AML-193 (cell line): ENCODE results near the gene SACS.

ENCODE experiments used
- DNase-seq, 2 experiments: peaks; one replicate each; lab custom pipeline; 2025; lab: John Stamatoyannopoulos, UW

Gene SACS, protein sequence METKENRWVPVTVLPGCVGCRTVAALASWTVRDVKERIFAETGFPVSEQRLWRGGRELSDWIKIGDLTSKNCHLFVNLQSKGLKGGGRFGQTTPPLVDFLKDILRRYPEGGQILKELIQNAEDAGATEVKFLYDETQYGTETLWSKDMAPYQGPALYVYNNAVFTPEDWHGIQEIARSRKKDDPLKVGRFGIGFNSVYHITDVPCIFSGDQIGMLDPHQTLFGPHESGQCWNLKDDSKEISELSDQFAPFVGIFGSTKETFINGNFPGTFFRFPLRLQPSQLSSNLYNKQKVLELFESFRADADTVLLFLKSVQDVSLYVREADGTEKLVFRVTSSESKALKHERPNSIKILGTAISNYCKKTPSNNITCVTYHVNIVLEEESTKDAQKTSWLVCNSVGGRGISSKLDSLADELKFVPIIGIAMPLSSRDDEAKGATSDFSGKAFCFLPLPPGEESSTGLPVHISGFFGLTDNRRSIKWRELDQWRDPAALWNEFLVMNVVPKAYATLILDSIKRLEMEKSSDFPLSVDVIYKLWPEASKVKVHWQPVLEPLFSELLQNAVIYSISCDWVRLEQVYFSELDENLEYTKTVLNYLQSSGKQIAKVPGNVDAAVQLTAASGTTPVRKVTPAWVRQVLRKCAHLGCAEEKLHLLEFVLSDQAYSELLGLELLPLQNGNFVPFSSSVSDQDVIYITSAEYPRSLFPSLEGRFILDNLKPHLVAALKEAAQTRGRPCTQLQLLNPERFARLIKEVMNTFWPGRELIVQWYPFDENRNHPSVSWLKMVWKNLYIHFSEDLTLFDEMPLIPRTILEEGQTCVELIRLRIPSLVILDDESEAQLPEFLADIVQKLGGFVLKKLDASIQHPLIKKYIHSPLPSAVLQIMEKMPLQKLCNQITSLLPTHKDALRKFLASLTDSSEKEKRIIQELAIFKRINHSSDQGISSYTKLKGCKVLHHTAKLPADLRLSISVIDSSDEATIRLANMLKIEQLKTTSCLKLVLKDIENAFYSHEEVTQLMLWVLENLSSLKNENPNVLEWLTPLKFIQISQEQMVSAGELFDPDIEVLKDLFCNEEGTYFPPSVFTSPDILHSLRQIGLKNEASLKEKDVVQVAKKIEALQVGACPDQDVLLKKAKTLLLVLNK (N-terminal part only)

DNA sequence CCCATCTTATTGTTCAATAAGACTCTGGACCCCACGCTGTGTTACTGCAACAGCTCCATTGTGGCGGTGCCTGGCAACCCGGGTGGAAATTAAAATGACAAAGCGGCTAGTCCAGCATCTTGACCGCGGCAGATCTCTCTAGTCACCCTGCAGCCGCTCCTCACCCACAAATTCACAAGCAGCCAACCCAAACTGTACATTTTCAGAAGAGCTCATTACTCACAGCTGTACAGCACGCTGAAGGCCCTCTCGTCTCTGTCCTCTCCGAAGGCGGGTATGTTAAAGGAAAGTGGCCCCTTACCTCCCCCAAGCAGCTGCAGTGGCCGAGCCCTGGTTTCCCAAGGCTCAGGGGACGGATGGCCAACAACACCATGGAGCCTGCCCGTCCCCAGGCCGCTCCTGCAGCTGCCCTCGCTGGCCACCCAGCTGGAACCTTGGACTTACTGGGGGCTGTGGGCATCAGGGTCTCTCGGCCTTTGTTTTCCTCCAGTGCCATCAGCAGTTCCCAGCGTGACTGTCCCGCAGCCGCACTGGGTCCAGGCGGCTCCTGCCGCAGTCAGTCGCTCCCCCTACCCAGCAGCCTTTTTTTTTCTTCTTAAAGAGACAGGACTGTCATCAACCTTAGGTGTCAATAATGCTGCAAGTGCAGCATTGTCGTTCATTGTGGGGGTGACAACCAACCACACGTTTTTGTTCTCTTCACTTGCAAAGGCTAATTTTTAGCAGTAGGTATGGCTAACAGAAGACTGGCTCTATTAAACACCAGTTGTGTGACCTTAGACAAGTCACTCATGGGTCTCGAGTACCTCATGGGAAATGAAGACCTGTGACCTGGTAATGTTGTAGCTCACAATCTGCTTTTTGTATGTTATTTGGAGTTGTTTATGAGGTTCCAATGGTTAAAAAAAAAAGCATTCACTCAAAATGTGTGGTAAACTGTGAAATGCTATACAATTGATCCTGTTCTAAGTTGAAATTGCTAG, at the start of gene SACS:
Gene SACS (minus strand): TSS at position 532 of the 983 bp plus-strand sequence. CDS start 22,463 bp downstream, outside the sequence.
- no peak for DNase-seq

DNA sequence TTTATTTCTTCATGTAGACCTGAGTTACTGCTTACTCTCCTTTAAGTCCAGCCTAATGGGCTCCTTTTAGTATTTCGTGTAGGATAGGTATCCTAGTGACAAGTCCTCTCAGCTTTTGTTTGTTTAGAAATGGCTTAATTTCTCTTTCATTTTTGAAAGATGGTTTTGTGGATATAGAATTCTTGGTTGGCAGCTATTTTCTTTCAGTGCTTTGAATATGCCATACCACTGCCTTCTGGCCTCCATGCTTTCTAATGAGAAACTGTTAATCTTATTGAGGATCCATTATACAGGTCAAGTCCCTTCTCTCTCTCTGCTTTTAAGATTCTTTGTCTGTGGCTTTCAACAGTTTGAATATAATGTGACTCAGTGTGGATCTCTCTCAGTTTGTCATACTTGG, 46.8 kb upstream of the SACS start:
- no peak for DNase-seq

DNA sequence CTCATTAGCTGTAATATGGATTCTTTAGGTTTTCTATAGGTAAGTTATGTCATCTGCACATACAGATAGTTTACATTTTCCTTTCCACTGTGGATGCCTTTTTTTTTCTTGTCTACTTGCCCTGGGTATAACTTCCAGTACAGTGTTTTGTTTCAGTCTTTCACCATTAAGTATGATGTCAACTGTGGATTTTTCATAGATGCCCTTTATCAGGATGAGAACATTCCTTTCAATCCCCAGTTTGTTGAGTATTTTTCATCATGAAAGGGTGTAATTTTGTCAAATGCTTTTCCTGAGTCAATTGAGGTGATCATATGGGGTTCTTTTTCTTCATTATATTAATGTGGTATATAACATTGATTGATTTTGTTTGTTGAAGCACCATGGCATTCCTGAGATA, 43.6 kb upstream of the SACS start:
- DNase-seq, result no peak

DNA sequence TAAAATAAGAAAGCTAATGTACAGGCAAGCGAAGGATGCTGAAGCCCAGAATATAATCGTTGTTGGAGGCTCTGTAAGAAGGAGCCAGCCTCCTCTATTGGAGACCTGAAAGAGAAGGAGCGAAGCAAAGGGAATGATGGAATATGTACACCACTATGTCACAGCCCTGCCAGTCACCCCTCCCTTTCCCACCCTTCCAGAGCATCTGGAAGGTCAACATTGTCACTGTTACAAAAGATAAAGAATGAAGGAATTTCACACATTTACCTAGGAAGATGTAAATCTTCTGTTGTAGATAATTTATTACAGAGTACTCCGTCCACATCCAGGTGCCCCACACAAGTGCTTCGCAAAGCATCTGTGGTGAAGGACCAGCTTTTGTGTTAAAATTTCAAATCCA, 39.7 kb upstream of the SACS start:
- no peak for DNase-seq

DNA sequence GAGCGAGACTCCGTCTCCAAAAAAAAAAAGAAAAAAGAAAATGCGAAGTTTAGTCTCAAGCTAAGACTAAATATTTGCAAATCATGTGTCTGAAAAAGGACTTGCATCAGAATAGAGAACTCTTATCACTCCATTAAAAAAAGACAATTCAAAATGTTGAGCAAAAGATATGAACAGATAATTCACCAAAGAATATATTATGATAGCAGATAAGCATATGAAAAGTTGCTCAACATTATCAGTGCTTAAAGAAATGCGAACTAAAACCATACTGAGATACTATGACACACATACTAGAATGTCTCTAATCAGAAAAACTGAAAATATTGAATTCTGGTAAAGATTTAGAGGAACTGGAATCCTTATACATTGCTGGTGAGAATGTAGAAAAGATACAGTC, 38.7 kb upstream of the SACS start:
- no peak for DNase-seq

DNA sequence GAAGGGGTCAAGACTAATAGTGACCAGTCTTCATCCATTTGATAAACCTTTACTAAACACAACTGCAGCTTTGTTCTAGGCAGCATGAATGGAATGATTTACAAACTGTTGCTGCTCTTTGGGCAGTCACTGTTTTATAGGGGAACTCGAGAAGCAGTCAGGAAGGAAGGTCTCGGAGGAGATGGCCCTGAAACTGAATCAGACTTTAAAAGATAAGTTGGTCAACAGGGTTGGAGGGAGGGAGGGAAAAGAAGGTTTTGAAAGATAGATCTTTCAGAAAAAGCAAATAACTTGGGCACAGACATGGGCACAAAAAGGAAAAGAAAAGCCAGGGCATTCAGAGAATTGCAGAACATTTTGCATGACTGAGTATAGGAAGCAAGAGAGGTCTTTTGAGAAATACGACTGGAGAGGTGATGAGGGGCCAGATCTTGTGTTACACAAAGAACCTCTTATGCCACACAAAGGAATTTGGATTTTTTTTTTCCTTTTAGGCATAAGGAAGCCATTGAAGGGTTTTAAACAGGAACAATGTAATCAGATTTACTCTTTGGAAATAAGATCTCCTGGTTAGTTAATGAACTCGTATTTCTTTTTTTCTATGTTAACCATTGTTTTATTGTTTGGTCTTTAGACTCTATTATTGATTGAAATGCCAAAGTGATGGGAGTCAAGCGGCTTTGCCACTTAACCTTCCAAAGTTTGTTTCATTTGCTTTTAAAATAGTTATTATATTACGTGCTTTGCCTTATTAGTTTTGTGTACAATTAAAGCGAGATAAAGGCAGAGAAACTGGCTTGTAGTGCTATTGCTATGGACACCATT, 37.5 kb upstream of the SACS start:
- no peak for DNase-seq

DNA sequence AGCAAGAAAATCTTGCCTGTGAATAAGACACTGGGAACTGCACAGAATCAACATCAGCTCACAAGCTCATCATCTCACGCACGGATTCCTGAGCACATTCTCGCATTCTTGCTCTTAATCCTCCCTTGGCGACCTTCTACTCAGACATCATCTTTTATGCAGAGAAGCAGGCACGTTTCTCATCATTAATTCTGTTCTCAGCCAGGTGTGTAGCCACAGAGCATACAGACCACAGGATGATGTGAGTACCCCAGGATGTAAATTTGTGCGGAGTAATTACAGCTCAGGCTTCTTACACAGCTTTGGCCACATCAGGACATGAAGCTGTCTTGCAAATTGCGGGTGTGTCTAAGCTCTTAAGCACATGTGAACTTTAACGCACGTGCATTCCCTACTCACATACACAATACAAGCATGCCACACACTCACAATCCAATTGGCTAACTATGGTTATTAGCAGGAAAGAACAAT, 36.5 kb upstream of the SACS start:
- DNase-seq, result no peak

DNA sequence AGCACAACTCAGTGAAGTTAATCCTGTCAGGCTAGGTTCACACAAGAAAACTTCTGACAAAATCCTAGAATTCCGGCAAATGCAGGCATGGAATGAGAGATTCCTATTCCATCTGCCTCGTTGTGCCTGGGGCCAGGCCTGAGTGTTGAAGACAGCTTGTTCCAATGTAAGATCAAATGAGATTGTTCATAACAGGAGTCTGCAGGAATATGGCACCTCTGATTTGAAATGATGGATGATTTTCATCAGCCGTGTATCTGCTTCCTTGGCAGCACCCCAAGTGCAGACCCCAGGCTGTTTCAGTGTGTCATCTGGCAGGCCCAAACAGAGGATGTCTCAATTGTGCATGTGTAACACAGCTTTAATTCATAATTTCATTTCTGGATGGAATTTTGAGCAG, 35.3 kb upstream of the SACS start:
- no peak for DNase-seq

DNA sequence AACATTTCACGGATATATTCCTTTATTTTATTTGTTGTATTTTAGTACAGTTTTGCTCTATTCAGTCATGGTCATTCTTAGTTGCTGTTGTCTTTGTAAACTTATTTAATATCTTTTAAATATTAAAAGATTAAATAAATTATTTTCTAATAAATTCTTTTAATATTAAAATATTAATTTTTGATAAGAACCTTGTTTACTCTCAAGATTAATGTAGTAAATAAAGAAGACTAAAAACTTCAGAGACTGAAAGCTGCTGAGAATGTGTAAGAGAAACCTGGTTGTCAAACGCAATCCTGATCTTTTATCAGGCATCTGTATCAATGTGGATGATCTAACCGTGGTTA, 34.4 kb upstream of the SACS start:
- no peak for DNase-seq

DNA sequence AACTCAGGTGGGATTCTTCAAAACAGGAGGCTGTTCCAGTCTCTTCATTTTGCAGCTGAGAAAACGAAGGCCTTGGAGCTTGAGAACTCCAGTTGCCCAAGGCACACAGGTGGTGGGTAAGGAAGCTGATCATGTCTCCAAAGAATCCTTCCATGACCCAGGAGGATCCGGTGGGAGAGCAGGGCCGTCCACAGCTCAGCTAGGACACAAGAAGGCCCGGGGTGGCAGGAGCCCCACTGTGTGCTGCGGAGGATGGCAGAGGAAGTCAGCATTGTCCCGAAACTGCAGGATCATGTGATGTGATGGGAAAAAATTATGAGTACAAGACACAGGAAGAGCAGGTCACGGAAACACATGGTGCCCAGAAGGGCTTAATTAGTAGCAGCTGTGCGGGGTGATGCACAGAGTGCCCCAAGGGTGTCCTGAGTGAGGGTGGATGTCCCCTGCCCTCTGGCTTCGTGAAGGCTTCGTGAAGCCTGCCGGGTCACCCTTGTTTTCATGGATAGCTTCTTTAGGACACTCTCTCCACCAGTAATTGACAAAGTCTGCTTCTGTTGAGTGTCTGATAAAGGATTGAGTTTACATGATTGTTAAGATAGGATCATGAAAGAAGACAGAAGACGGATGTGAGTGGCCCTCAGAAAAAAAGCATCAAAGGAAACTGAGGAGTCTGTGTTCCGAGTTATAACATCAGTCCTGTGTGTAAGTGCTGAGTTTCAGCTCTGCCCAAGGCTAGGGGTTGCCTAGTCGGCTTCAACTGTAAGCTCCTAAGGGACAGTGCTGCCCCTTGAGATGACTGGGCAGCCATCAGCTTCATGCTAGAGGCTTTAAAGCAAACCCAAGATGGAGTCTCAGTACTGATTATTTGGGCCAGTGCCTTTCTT, 33.8 kb upstream of the SACS start:
- DNase-seq, result no peak

DNA sequence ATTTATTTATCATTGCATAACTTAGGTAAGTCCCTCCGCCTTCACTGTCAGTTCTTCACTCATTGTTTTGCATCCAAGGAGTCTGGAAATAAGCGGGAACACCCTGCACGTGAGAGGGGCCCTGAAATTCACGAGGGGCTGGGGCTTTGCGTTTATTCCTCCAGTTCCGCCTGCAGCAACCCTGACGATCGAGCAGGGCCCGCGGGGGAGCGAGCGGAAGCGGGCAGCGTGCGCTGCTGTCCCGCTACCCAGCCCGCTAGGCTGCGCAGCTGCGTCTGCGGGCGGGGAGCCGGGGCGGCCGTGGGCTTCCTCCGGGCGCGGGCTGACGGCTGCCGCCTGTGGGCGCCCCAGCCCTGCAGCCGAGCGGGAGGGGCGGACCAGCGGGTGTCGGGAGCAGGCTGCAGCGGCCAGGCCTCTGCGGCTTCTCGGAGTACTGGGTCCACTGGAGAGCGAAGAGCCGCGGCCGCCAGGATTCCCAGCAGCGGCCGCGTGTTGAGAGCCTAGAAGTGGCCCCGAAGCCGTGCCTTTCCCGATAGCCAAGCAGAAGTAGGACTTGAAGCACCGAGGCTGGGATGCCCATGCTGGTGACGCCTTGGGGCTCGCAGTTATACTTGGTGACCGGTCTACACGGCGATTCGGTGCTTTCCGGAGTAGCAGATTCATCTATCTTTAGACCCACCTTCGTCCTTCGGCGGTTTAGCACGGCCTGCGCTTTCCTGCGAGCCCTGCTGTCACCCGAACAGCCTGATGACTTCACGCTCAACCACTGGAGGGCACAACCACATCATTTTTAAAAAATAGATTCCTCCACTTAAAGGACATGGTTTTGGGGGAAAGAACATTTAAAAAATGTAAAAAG, 32.9 kb upstream of the SACS start:
- peak; percentile 76 to 84 for DNase-seq

DNA sequence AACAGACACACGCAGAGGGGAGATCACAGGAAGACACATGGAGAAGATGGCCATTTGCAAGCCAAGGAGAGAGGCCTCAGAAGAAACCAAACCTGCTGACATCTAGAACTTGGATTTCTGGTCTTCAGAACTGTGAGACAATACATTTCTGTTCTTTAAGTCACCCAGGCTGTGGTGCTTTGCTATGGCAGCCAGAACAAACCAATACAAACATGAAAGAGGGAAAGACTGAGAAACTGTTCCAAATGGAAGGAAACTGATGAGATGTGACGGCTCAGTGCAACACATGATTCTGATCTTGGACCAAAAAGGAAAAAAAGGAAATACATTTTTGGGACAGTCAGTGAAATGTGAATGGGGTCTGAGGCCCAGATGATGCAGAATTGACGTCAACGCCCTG, 30.2 kb upstream of the SACS start:
- no peak for DNase-seq

DNA sequence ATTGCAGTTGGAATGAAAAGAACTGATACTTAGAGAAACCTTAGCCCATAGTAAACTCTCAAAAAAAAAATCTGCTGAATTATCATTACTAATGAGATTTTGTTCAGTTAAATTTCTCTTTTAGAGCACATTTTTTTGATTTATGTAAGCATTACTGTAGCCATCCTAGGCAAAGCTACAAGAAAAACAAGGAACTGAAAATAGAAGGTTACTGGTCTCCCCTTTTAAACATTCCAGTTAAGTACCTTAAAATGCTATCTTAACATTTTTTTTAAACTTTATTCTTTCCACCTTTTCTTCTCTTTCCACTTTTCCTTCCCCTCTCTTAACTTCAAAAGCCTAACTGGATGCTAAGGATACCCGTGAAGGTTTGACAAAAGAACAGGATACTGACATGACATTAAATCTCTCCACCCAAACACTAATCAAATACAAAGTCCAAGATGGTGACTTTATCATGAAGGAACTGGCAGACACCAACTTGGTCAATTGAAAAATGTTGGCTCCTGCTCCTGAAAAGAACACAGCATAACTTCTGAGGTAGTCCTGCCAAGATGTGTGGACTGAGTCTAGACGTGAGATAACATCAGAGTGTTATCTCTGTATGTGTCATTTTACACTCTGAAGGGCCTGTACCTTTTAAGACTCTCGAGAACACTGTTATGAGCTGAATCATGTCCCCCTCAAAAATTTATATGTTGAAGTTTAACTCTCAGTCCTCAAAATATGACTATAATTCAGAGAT, 29.5 kb upstream of the SACS start:
- no peak for DNase-seq

DNA sequence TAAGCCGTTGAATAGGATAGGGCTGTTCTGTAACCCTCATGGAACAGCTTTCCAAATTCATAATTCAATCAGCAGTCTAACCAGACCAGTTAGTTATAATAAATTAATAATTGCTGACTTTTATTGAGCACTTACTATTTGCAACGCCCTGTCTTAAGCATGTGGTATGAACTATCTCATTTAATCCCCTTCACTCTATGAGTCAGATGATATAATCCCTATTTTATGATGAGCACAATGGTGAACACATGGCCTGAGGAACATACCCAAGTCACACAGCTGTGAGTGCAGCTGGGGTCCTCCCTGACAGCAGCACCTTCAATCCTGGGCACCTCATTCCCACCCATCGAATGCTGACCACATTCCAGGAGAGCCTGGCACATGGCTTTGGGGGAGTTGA, 28.0 kb upstream of the SACS start:
- no peak for DNase-seq

DNA sequence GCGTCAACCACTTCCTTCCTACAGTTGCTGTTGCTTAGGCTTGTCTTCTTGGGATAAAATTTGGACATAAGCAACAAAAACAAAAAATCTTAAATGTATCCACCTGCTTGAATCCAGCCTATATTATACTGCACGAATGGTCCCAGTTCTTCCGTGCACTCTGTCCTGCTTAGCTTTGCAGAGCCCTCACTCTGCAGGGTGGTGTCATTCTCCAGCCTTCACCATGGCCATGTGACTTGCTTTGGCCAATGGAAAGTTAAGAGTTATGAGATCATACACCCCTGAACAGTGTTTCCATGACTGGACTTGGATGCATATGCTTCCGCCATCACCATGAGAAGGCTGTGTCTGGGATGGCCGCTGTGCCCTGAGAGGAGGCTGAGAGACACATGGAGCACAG, 27.4 kb upstream of the SACS start:
- peak in 1 of 2 experiments; percentile 63 for DNase-seq

DNA sequence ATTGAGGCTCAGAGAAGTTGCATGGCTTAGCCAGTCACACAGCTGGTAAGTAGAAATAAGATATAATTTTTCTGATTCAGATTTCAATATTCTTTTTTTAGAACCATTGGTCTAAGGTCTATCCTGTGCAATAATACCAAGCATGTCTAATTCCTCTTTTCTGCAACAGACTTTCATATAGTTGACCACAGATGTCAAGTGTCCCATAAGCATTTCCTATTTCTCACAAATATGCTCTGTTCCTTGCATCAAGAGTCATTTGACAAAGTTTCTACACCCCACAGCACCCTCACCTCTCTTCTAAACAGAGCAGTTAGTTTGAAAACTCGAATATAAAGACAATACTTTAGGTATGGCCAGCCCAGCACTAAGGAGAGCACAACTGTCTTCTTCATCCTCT, 26.8 kb upstream of the SACS start:
- DNase-seq, result peak; percentile 98 to 99

DNA sequence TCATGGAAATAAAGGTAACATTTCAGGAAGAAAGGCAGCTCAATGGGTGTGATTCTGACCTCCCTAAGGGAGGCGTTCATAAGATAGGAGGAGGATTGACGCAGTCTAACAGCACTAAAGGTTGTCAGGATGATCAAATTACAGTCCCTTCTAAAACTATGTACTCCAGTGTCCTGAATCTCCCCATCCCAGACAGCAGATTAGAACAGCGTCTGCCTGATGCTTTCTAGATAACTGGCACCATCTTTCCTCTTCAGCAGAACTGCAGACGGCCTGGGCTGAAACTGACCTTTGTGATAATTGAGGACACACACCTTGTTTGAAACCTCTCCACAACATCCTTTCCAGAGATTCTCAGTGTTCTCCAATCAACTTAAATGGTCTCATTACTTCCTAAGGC, 25.5 kb upstream of the SACS start:
- no peak for DNase-seq
